ENCODE measurements around the gene CREB1.

CREB1 gene

GRCh38 chr2:207587305-207587704, 57.5 kb downstream of the CREB1 start:
- DNase-seq (ENCODE audit: low read depth, low spot score) = no peak
- TF ChIP-seq CTCF (IDR thresholded peaks at IDR 0.05; ENCODE audit: insufficient read depth, low read length, missing control alignments) = no peak
- H3K4me3 ChIP-seq (ENCODE audit: low read depth, low read length) = no peak overlapping the region
- POLR2A ChIA-PET = no interaction called here
- CTCF ChIA-PET = no interaction called here

GRCh38 chr2:207589143-207589542, 59.4 kb downstream of the CREB1 start:
- DNase-seq (ENCODE audit: low read depth, low spot score) = no peak
- TF ChIP-seq CTCF (IDR thresholded peaks at IDR 0.05; ENCODE audit: insufficient read depth, low read length, missing control alignments) = no peak
- CTCF ChIA-PET = no interaction called here
- H3K4me3 ChIP-seq (ENCODE audit: low read depth, low read length) = no peak overlapping the region
- POLR2A ChIA-PET = no interaction called here

GRCh38 chr2:207593277-207593676, 63.5 kb downstream of the CREB1 start:
- no peak overlapping the region for H3K4me3 ChIP-seq (ENCODE audit: low read depth, low read length)
- CTCF ChIA-PET = no interaction called here
- POLR2A ChIA-PET = no interaction called here
- TF ChIP-seq CTCF (IDR thresholded peaks at IDR 0.05; ENCODE audit: insufficient read depth, low read length, missing control alignments) = no peak
- no peak for DNase-seq (ENCODE audit: low read depth, low spot score)

GRCh38 chr2:207594264-207594663, 64.5 kb downstream of the CREB1 start:
- H3K4me3 ChIP-seq (ENCODE audit: low read depth, low read length) = no peak overlapping the region
- ChIA-PET CTCF (no interaction called here), POLR2A (no interaction called here)
- DNase-seq (ENCODE audit: low read depth, low spot score) = no peak
- no peak for TF ChIP-seq CTCF (IDR thresholded peaks at IDR 0.05; ENCODE audit: insufficient read depth, low read length, missing control alignments)

- H3K4me3 ChIP-seq (ENCODE audit: low read depth, low read length) = no peak overlapping the region
- CTCF ChIA-PET = no interaction called here
- TF ChIP-seq CTCF (IDR thresholded peaks at IDR 0.05; ENCODE audit: insufficient read depth, low read length, missing control alignments) = no peak
- DNase-seq (ENCODE audit: low read depth, low spot score) = no peak
- POLR2A ChIA-PET = no interaction called here
Measured at GRCh38 chr2:207594731-207595130, 65.0 kb downstream of the CREB1 start.

GRCh38 chr2:207599636-207600035, 69.9 kb downstream of the CREB1 start:
- no peak for DNase-seq (ENCODE audit: low read depth, low spot score)
- no peak for TF ChIP-seq CTCF (IDR thresholded peaks at IDR 0.05; ENCODE audit: insufficient read depth, low read length, missing control alignments)
- no peak overlapping the region for H3K4me3 ChIP-seq (ENCODE audit: low read depth, low read length)
- ChIA-PET CTCF (no interaction called here), POLR2A (no interaction called here)

Measured in AG04449 (cell line).